Purkinje cell (primary cell): ENCODE results near the gene YBX1. TPM values are rescaled to one million over a fixed set of nuclear protein-coding genes. Genes with fewer than 3 reads are reported as not detected.

Source experiments
- polyA plus RNA-seq: library from polyadenylated mRNA; unstranded; fragments of >200 nt; fragmentation: Nextera tagmentation; gene quantifications from 2 replicates; pipeline ENCODE4 v1.2.1, GENCODE V29; 2014

Gene YBX1
- 43.8 and 52.3 TPM in 2 replicates for polyA plus RNA-seq

DNA sequence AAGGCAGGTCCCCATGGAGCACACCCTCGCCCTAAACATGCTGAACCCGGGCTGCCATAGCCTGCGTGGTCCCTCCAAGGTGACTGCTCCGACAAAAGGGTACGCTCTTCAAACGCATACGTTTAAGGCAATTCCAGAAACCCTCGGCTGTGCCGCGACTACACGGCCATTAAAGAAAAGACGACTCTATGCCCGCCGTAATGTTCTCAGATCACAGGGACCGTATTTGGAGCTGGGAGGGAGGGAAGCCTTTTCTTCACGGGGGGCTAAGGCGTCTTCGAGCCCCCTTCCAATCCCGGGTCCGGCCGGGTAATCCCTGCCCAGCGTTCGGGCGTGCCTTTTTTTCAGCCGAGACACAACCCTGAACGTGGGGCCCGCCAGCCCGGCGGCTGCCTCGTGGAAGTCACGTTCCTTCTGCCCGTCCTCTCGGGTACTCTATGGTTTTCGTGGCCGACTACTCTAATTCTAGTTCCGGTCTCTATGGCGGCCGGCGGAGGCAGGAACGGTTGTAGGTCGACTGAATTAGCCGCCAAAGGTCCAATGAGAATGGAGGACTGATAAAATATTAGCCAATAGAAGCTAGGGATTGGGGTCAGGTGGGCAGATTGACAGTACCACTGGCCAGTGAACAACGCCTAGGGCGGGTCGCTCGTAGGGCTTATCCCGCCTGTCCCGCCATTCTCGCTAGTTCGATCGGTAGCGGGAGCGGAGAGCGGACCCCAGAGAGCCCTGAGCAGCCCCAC is at the start of gene YBX1:
Gene YBX1 (plus strand): TSS at position 678 of the 743 bp plus-strand sequence. CDS start 148 bp downstream, outside the sequence.

DNA sequence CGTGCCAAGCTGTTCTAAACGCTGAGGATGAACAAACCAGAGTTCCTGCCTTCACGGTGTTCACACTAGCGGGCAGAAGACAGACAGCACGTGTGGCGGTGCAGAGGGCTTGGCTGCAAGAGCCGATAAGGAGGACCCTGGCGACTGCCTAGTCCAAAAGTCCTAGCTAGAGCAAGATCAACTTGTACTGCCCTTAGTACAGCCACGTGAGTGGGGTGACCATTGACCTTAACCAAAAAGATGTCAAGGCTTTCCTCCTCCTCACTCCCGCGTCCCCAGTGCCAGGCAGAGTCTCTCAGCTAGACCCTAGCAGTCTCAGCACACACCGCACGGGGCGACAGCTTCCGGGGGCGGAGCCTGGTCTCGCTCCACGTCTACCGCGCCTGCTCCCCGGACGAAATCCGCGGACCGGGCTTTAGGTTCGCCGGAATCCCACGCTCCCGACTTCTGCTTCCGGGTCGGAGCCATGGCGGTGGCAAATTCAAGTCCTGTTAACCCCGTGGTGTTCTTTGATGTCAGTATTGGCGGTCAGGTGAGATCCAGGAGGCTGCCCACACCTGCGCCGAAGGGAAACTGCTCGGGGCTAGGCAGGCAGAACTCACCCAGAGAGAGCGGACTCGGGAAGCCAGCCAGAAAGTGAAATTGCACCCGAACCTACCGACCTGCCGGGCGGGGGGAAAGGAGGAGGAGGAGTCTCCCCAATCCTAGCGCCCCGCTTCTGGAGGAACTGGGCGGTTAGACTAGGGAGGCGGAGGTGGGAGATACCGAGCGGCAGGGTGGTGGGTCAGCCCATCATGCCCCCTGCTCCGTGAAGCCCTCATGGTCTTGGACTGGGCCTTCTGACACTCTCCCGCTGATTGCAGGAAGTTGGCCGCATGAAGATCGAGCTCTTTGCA is 24.0 kb upstream of the YBX1 start, which contains the start of gene PPIH:
Gene PPIH (plus strand): TSS at position 443 of the 896 bp plus-strand sequence. CDS start 24 bp downstream, at position 467.

DNA sequence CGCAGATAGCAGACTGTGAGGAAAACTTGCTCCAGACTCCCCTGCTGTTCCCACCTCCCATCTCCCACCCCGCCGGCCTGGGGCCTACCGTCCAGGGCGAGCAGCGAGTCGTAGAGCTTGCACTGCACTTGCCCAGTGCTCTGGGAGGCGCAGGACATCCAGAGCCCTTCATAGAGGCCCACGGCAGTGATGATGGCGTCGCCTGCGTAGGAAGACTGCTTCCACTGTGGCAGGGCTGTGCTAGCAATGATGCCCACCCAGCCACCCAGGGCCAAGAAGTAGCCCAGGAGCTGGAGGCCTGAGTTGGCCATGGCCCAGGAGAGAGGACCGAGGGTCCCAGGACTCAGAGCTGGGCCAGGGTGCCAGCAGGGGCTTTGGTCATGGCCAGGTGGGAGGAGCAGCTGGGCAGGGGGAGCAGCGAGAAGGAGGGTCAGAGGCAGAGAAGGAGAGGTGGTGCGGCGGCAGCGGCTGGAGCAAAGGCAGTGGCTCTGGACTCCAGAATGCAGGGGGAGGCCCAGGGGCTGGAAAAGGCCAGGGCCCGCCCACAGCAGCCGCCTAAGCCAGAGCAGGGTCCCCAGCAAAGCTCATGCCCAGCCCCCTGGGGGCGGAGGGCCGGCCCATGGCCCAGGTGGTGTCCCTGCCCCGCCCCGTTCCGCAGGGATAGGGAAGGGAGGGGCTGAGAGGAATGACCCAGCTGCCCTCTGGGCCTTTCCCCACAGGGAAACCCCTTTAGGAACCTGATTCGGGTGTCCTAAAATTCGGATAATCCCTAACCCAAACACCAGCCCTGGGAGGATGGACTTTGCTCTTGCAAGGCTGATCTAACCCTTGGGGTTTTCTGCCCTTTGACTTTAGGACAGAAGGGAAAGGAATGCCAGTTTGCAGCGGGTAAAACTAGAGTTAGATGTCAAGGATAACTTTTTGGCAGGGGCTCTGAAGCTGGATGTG is 57.8 kb downstream of the YBX1 start, which contains the start of gene CLDN19:
Gene CLDN19 (minus strand): TSS at position 484 of the 948 bp plus-strand sequence. CDS start 173 bp downstream, at position 311.

Other genes with a start within 250 kb of the YBX1 start
- gene ZMYND12, start 226.4 kb upstream of the YBX1 start, polyA plus RNA-seq, result 4.7 and 9.0 TPM in 2 replicates
- gene PPCS, start 225.9 kb upstream of the YBX1 start, polyA plus RNA-seq, result 110 and 116 TPM in 2 replicates
- gene CCDC30, start 219.1 kb upstream of the YBX1 start, polyA plus RNA-seq, result 5.3 and 10.0 TPM in 2 replicates
- 33.0 and 47.1 TPM in 2 replicates for gene PPIH, start 24.0 kb upstream of the YBX1 start, polyA plus RNA-seq
- gene CLDN19, start 57.8 kb downstream of the YBX1 start, polyA plus RNA-seq, result not detected in 2 replicates
- gene P3H1, start 84.6 kb downstream of the YBX1 start, polyA plus RNA-seq, result not detected in 2 replicates
- gene C1orf50, start 84.8 kb downstream of the YBX1 start, polyA plus RNA-seq, result 1.7 and 4.1 TPM in 2 replicates
- not detected in 2 replicates for gene TMEM269, start 102.6 kb downstream of the YBX1 start, polyA plus RNA-seq
- gene ERMAP, start 134.7 kb downstream of the YBX1 start, polyA plus RNA-seq, result 0.95 and 4.3 TPM in 2 replicates
- 40.0 and 48.9 TPM in 2 replicates for gene SVBP, start 135.0 kb downstream of the YBX1 start, polyA plus RNA-seq
- 0.29 and 2.4 TPM in 2 replicates for gene ZNF691, start 164.2 kb downstream of the YBX1 start, polyA plus RNA-seq